Transverse colon (tissue), 3 donors: ENCODE data around the gene RIMBP2.

Source experiments
- CTCF ChIP-seq, 5 experiments: fragments of 200-600 bp in 3 of 5; fragments of 450-650 bp in 2 of 5; sonication (generic) in 3 of 5; IDR thresholded peaks; 1 replicate in 2 of 5; 2 replicates in 3 of 5; pipeline ENCODE4 v1.5.1; 2016 to 2017; ENCODE audit warnings: antibody characterized with exemption in 5 of 5, inconsistent platforms in 3 of 5, mild to moderate bottlenecking in 2 of 5, moderate library complexity in 1 of 5
- EP300 ChIP-seq: sonication (generic); formaldehyde crosslinking; IDR thresholded peaks from one replicate; pipeline ENCODE4 v1.6.1; 2017; ENCODE audit warnings: antibody characterized with exemption, low read depth
- POLR2A ChIP-seq: fragments of 450-650 bp; IDR thresholded peaks from one replicate; pipeline ENCODE4 v1.6.1; 2016; ENCODE audit warnings: antibody characterized with exemption, mild to moderate bottlenecking, moderate library complexity

- TF ChIP-seq EP300 (no peak), CTCF (IDR thresholded peaks at IDR 0.05) (no peak), POLR2A (no peak)
Measured at GRCh38 chr12:130701402-130701744, 14.7 kb downstream of the RIMBP2 start.
